AG09319 (cell line): Measurements from ENCODE around the gene SPDYE17.
"Not testable (repeated sequence)": the region's sequence is repeated elsewhere in the genome, so short reads cannot be mapped to it uniquely, and the experiment has no call there.

Experiments used
- DNase-seq: peaks from one replicate; pipeline ENCODE4 v3.0.0-alpha.2; 2010; ENCODE audit warnings: low read depth; ENCODE audit errors: extremely low read depth
- CTCF ChIP-seq: IDR thresholded peaks from 2 replicates; pipeline ENCODE4 v1.5.1; 2011; ENCODE audit warnings: low read depth, mild to moderate bottlenecking, inconsistent platforms, low read length, moderate library complexity

Gene SPDYE17

DNA sequence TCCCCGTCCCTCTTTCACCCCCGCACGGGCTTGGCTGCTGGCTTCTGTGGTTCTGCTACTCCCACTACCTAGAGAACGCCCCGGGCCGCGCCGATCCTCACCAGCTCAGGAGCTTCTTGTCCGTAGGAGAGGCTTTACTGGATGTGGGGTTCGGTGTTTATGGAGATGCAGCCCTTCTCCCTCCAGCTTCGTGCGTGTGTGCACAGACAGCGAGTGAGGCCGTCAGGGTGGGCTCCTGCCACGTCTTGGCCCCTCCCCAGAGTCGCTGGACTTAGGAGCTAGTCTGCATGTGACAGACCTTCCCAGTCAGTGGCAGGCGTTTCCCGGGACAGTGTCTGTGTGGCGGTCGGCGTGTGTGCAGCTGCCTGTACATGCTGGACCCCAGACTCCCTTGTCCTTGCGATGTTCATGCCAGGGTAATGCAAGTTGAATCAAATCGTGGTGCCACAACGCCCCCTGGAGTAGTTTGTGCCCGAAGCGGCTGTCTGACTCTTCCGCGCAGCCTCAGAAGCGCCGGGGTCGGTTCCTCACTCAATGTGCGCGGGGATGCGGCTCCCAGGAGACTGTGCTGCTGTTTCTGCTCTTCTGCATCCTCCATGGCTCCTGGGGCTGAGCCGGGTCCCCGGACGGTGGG lies 32.6 kb downstream of the SPDYE17 start:
- DNase-seq: not testable (repeated sequence)

- DNase-seq: not testable (repeated sequence)
These were observed 33.3 kb downstream of the SPDYE17 start for GRCh38 chr7:76998764-76999450.

DNA sequence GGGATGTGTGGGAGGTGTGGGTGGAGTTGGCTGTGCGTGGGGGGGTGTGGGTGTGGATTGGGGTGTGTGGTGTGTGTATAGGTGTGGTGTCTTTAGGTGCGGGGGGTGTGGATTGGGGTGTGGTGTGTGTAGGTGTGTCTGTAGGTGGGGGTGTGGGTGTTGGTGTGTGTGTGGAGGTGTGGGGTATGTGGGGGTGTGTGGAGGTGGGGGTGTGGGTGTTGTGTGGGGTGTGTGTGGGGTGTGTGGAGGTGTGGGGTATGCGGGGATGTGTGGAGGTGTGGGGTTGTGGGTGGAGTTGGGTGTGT lies 33.9 kb downstream of the SPDYE17 start:
- TF ChIP-seq CTCF: no peak
- no peak for DNase-seq

DNA sequence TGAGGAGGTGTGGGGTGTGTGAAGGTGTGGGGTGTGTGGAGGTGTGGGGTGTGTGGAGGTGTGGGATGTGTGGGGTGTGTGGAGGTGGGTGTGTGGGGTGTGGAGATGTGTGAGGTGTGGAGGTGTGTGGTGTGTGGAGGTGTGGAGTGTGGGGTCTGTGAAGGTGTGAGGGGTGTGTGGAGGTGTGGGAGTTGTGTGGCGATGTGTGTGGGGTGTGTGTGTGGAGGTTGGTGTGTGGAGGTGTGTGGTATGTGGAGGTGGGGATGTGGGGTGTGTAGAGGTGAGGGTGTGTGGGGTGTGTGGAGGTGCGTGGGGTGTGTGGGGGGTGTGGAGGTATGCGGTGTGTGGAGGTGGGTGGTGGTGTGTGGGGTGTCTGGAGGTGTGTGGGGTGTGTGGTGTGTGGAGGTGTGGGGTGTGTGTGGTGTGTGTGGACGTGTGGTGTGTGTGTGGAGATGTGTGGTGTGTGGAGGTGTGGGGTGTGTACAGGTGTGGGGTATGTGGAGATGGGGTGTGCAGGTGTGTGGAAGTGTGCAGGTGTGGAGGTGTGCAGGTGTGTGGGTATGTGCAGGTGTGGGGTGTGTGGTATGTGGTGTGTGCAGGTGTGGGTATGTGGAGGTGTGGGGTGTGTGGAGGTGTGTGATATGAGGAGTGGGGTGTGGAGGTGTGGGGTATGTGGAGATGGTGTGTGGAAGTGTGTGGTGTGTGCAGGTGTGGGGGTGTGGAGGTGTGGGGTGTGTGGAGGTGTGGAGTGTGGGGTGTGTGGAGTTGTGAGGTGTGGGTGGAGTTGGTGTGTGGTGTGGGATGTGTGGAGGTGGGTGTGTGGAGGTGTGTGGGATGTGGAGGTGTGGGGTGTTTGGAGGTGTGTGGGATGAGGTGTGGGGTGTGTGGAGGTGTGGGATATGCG lies 34.5 kb downstream of the SPDYE17 start:
- no peak for TF ChIP-seq CTCF
- no peak for DNase-seq

DNA sequence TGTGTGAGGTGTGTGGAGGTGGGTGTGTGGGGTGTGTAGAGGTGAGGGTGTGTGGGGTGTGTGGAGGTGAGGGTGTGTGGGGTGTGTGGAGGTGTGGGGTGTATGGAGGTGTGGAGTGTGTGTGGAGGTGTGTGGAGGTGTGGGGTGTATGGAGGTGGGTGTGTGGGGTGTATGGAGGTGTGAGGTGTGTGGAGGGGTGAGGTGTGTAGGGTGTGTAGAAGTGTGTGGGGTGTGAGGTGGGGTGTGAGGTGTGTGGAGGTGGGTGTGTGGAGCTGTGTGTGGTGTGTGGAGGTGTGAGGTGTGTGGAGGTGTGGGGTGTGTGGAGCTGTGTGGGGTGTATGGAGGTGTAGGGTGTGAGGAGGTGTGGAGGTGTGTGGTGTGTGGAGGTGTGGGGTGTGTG lies 35.2 kb downstream of the SPDYE17 start:
- not testable (repeated sequence) for DNase-seq

DNA sequence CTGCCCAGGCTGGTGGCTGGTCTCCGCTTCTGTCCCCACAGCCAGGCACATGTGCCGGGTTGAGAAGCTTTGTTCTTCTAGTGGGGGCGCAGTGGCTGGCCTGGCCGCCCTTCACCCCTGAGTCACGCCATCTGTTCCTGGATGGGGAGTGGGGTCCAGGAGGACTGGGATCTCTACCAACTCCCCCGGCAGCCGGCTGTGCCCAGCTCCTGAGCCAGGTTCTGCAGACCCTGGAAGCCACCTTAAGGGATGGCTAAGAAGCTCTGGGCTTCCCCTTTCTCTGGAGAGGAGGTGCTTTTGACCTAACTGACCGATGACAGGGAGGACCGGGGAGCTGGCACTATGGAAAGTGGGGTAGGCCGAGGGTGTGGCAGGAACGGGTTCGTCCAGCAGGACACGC lies 37.9 kb downstream of the SPDYE17 start:
- DNase-seq: not testable (repeated sequence)

- DNase-seq: not testable (repeated sequence)
These were observed 38.3 kb downstream of the SPDYE17 start for GRCh38 chr7:76993831-76994230.

DNA sequence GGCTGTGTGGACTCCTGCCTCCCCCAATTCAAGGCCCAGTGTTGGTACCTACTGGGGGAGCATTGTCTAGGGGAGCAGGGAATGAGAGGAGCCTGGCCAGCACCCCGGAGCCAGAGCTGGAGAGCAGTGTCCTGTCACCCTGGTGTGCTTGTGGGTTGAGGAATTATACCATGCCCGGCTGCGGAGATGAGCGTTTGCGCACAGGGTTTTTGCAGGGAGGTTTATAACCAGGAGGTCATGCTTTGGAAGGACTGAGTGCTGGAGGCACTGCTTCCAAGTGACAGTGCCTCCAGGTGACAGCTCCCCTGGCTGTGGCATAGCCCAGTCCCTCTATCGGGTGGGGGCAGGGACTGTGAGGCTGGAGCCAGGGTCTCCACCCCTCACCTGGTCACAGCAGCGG lies 39.3 kb downstream of the SPDYE17 start:
- DNase-seq: not testable (repeated sequence)

- DNase-seq: not testable (repeated sequence)
These were observed 40.0 kb downstream of the SPDYE17 start for GRCh38 chr7:76992204-76992603.

DNA sequence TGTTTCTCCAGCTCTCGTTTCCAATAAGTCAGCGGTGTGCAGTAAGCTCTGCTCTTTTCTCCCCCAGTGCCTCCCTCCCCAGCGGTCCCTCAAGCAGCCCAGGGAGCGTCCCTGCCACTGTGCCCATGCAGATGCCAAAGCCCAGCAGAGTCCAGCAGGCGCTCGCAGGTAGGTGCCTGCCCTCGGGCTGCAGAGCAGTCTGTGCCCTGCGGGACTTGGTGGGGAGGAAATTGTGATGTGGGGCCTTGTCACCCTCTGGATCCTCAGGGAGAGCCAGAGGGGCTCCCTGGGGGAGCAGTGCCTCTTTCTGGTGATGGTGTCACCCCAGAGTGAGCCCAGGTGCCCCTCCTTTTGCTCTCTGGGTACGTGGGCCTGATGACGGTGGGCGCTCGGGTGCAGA lies 42.0 kb downstream of the SPDYE17 start:
- not testable (repeated sequence) for DNase-seq

- not testable (repeated sequence) for DNase-seq
These were observed 46.0 kb downstream of the SPDYE17 start for GRCh38 chr7:76985924-76986717.

- not testable (repeated sequence) for DNase-seq
These were observed 47.4 kb downstream of the SPDYE17 start for GRCh38 chr7:76984784-76985136.

- not testable (repeated sequence) for DNase-seq
These were observed 48.0 kb downstream of the SPDYE17 start for GRCh38 chr7:76983937-76984783.

DNA sequence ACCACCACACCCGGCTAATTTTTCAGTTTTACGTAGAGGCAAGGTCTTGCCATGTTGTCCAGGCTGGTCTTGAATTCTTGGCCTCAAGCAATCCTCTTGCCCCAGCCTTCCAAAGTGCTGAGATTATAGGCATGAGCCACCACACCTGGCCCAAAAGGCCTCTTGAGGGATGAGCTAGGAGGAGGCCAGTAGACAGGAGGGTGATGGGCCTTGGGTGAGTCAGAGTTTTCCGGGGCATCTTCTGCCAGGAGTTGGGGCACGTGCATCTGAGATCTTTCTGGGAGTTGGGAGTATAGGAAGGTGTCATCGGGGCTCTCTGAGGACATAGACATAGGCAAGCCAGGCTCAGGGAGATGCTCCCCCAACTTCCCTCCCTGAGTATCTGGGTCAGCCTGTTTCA lies 48.8 kb downstream of the SPDYE17 start:
- not testable (repeated sequence) for DNase-seq

DNA sequence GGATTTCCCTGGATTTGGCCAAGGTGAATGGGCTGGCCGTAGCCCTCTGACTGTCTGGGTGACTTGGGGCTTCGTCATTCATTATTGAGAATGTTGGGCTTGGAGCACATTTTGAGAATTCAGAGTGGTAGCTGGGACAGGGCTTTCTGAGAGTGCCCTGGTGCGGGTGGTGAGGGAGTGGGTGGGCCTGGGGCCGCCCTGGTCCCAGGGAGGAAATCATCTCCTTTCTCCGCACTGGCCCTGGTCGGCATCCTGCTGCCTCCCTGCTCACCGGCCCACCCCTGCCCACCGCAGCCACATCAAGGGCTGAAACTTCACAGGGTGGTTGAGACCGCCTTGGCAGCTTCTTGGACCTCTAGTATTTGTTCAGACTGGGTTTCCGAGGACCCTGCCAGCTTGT lies 49.7 kb downstream of the SPDYE17 start:
- DNase-seq: not testable (repeated sequence)

- not testable (repeated sequence) for DNase-seq
These were observed 50.8 kb downstream of the SPDYE17 start for GRCh38 chr7:76981187-76981970.
